ENCODE measurements around the gene HDAC4. TPM values are rescaled to one million over a fixed set of nuclear protein-coding genes. Genes with fewer than 3 reads are reported as not detected.

Gene HDAC4
- total and polyA plus RNA-seq, 10 of the 15 experiments (the other 5 are each of a cell fraction or from before 2014, with no cell fraction given), result 0.22 to 15.7 (median 4.8) TPM

DNA sequence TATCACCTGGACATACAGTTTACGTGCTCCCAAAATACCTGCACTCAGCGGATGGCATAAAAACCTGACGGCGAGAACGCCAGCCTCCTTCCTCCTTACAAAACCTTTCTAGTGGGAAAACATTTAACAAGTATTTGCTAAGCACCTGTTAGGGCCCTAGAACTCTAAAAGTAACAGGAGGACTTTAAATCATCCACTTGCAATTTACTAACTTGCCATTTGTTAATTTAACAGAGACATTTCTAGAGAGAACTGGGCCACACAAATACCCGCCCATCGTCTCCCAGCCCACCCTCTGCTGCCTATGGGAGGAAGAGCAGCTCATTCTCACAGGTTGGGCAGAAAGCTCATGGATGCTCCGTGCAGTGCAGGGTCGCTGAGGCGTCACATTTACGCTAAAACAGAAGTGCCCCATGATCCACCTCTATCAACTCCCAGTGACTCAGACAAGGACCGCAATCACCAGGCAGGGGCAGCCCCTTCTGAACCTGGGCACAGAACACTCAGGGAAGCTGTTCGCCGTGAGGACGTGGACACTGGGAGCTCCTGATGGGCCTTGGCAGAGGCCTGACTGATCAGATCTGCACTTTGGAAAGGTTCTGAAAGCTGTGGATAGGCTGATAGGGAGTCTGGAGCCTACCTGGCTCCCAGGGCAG lies 106.9 kb downstream of the HDAC4 start (continued):
- TF ChIP-seq, protein P1, sequence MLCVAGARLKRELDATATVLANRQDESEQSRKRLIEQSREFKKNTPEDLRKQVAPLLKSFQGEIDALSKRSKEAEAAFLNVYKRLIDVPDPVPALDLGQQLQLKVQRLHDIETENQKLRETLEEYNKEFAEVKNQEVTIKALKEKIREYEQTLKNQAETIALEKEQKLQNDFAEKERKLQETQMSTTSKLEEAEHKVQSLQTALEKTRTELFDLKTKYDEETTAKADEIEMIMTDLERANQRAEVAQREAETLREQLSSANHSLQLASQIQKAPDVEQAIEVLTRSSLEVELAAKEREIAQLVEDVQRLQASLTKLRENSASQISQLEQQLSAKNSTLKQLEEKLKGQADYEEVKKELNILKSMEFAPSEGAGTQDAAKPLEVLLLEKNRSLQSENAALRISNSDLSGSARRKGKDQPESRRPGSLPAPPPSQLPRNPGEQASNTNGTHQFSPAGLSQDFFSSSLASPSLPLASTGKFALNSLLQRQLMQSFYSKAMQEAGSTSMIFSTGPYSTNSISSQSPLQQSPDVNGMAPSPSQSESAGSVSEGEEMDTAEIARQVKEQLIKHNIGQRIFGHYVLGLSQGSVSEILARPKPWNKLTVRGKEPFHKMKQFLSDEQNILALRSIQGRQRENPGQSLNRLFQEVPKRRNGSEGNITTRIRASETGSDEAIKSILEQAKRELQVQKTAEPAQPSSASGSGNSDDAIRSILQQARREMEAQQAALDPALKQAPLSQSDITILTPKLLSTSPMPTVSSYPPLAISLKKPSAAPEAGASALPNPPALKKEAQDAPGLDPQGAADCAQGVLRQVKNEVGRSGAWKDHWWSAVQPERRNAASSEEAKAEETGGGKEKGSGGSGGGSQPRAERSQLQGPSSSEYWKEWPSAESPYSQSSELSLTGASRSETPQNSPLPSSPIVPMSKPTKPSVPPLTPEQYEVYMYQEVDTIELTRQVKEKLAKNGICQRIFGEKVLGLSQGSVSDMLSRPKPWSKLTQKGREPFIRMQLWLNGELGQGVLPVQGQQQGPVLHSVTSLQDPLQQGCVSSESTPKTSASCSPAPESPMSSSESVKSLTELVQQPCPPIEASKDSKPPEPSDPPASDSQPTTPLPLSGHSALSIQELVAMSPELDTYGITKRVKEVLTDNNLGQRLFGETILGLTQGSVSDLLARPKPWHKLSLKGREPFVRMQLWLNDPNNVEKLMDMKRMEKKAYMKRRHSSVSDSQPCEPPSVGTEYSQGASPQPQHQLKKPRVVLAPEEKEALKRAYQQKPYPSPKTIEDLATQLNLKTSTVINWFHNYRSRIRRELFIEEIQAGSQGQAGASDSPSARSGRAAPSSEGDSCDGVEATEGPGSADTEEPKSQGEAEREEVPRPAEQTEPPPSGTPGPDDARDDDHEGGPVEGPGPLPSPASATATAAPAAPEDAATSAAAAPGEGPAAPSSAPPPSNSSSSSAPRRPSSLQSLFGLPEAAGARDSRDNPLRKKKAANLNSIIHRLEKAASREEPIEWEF (IDR thresholded peaks at IDR 0.05; ENCODE audit: insufficient replicate concordance, low read depth, low read length), result no peak
- TF ChIP-seq, protein P2, sequence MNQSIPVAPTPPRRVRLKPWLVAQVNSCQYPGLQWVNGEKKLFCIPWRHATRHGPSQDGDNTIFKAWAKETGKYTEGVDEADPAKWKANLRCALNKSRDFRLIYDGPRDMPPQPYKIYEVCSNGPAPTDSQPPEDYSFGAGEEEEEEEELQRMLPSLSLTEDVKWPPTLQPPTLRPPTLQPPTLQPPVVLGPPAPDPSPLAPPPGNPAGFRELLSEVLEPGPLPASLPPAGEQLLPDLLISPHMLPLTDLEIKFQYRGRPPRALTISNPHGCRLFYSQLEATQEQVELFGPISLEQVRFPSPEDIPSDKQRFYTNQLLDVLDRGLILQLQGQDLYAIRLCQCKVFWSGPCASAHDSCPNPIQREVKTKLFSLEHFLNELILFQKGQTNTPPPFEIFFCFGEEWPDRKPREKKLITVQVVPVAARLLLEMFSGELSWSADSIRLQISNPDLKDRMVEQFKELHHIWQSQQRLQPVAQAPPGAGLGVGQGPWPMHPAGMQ (IDR thresholded peaks at IDR 0.05; ENCODE audit: borderline replicate concordance), result no peak
- TF ChIP-seq TCF12 (IDR thresholded peaks at IDR 0.05; ENCODE audit: low read depth, low read length) (no peak), SUZ12 (IDR thresholded peaks at IDR 0.05; ENCODE audit: unreplicated experiment) (no peak), ZNF384 (IDR thresholded peaks at IDR 0.05; ENCODE audit: borderline replicate concordance, low read depth, low read length) (no peak), CREM (IDR thresholded peaks at IDR 0.05; ENCODE audit: low read depth) (peak; percentile 41; the same call in 1 of the 2 replicates), SRF (IDR thresholded peaks at IDR 0.05; ENCODE audit: low read depth in 2 of 2, low read length in 2 of 2) (no peak), MEF2A (IDR thresholded peaks at IDR 0.05; ENCODE audit: insufficient read depth, low read depth, low read length) (no peak)
- TF ChIP-seq, protein P3, sequence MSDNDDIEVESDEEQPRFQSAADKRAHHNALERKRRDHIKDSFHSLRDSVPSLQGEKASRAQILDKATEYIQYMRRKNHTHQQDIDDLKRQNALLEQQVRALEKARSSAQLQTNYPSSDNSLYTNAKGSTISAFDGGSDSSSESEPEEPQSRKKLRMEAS (IDR thresholded peaks at IDR 0.05; ENCODE audit: low read depth, low read length), result no peak
- TF ChIP-seq, protein P4, sequence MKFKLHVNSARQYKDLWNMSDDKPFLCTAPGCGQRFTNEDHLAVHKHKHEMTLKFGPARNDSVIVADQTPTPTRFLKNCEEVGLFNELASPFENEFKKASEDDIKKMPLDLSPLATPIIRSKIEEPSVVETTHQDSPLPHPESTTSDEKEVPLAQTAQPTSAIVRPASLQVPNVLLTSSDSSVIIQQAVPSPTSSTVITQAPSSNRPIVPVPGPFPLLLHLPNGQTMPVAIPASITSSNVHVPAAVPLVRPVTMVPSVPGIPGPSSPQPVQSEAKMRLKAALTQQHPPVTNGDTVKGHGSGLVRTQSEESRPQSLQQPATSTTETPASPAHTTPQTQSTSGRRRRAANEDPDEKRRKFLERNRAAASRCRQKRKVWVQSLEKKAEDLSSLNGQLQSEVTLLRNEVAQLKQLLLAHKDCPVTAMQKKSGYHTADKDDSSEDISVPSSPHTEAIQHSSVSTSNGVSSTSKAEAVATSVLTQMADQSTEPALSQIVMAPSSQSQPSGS (IDR thresholded peaks at IDR 0.05; ENCODE audit: low read length), result 0 out of 2 replicates have a peak, but pooled peaks have one; percentile 27
- TF ChIP-seq, protein P5, sequence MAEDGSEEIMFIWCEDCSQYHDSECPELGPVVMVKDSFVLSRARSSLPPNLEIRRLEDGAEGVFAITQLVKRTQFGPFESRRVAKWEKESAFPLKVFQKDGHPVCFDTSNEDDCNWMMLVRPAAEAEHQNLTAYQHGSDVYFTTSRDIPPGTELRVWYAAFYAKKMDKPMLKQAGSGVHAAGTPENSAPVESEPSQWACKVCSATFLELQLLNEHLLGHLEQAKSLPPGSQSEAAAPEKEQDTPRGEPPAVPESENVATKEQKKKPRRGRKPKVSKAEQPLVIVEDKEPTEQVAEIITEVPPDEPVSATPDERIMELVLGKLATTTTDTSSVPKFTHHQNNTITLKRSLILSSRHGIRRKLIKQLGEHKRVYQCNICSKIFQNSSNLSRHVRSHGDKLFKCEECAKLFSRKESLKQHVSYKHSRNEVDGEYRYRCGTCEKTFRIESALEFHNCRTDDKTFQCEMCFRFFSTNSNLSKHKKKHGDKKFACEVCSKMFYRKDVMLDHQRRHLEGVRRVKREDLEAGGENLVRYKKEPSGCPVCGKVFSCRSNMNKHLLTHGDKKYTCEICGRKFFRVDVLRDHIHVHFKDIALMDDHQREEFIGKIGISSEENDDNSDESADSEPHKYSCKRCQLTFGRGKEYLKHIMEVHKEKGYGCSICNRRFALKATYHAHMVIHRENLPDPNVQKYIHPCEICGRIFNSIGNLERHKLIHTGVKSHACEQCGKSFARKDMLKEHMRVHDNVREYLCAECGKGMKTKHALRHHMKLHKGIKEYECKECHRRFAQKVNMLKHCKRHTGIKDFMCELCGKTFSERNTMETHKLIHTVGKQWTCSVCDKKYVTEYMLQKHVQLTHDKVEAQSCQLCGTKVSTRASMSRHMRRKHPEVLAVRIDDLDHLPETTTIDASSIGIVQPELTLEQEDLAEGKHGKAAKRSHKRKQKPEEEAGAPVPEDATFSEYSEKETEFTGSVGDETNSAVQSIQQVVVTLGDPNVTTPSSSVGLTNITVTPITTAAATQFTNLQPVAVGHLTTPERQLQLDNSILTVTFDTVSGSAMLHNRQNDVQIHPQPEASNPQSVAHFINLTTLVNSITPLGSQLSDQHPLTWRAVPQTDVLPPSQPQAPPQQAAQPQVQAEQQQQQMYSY (CRISPR knock-in tag; IDR thresholded peaks at IDR 0.05), result no peak
- TF ChIP-seq, protein P6, sequence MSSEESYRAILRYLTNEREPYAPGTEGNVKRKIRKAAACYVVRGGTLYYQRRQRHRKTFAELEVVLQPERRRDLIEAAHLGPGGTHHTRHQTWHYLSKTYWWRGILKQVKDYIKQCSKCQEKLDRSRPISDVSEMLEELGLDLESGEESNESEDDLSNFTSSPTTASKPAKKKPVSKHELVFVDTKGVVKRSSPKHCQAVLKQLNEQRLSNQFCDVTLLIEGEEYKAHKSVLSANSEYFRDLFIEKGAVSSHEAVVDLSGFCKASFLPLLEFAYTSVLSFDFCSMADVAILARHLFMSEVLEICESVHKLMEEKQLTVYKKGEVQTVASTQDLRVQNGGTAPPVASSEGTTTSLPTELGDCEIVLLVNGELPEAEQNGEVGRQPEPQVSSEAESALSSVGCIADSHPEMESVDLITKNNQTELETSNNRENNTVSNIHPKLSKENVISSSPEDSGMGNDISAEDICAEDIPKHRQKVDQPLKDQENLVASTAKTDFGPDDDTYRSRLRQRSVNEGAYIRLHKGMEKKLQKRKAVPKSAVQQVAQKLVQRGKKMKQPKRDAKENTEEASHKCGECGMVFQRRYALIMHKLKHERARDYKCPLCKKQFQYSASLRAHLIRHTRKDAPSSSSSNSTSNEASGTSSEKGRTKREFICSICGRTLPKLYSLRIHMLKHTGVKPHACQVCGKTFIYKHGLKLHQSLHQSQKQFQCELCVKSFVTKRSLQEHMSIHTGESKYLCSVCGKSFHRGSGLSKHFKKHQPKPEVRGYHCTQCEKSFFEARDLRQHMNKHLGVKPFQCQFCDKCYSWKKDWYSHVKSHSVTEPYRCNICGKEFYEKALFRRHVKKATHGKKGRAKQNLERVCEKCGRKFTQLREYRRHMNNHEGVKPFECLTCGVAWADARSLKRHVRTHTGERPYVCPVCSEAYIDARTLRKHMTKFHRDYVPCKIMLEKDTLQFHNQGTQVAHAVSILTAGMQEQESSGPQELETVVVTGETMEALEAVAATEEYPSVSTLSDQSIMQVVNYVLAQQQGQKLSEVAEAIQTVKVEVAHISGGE (CRISPR knock-in tag; IDR thresholded peaks at IDR 0.05), result no peak

Measured in GM12878 (cell line).